HCT116 (cell line): Measurements from ENCODE around the gene SLC12A5.

Source experiments
- CTCF ChIP-seq, 3 experiments: fragments of 200-600 bp in 1 of 3; sonication (generic) in 1 of 3; IDR thresholded peaks in 2 of 3; conservative IDR thresholded peaks in 1 of 3; 2 replicates each; pipeline ENCODE4 v1.5.1; 2012 to 2017; ENCODE audit warnings: low read depth in 2 of 3, low read length in 2 of 3, antibody characterized with exemption in 1 of 3, borderline replicate concordance in 1 of 3, control low read depth in 1 of 3, mild to moderate bottlenecking in 1 of 3, mixed read lengths in 1 of 3, mixed run types in 1 of 3, moderate library complexity in 1 of 3; ENCODE audit not compliant: insufficient read depth in 1 of 3
- EZH2 ChIP-seq: fragments of 200-600 bp; sonication (generic); IDR thresholded peaks from 2 replicates; pipeline ENCODE4 v1.6.1; 2017; ENCODE audit warnings: antibody characterized with exemption, mixed run types
- EZH2phosphoT487 ChIP-seq: fragments of 200-600 bp; IDR thresholded peaks from 2 replicates; pipeline ENCODE4 v1.6.1; 2018; ENCODE audit warnings: antibody characterized with exemption, borderline replicate concordance
- JUND ChIP-seq: IDR thresholded peaks from 2 replicates; pipeline ENCODE4 v1.6.1; 2012
- POLR2AphosphoS5 ChIP-seq: IDR thresholded peaks from 2 replicates; pipeline ENCODE4 v1.6.1; 2011; ENCODE audit warnings: mild to moderate bottlenecking, low read depth, low read length, moderate library complexity
- RAD21 ChIP-seq: IDR thresholded peaks from 2 replicates; pipeline ENCODE4 v1.6.1; 2012; ENCODE audit warnings: low read depth, mild to moderate bottlenecking
- REST ChIP-seq: IDR thresholded peaks from 2 replicates; pipeline ENCODE4 v1.6.1; 2012; ENCODE audit warnings: low read depth
- SIN3A ChIP-seq: IDR thresholded peaks from 2 replicates; pipeline ENCODE4 v1.6.1; 2012; ENCODE audit warnings: low read depth
- SP1 ChIP-seq: IDR thresholded peaks from 2 replicates; pipeline ENCODE4 v1.6.1; 2012; ENCODE audit warnings: low read depth
- ZFX ChIP-seq: fragments of 450-650 bp; IDR thresholded peaks from 2 replicates; pipeline ENCODE4 v1.6.1; 2017
- ZNF274 ChIP-seq: fragments of 200-500 bp; sonication (Bioruptor generic); IDR thresholded peaks from 2 replicates; pipeline ENCODE4 v1.6.1; 2014; ENCODE audit warnings: mild to moderate bottlenecking, low read depth, low read length, inconsistent platforms

- no peak for TF ChIP-seq RAD21
- TF ChIP-seq CTCF (IDR thresholded peaks at IDR 0.05 in 2 of 3, conservative IDR thresholded peaks at IDR 0.05 in 1 of 3; ENCODE audit: borderline replicate concordance in 1 of 3, insufficient read depth in 1 of 3, low read depth in 2 of 3, low read length in 2 of 3), result no peak
- TF ChIP-seq REST, result no peak
- TF ChIP-seq ZNF274, result no peak
- no peak for TF ChIP-seq EZH2phosphoT487
- TF ChIP-seq SIN3A, result no peak
- no peak for TF ChIP-seq ZFX
- TF ChIP-seq EZH2, result no peak
- TF ChIP-seq POLR2AphosphoS5, result no peak
- TF ChIP-seq JUND, result no peak
- TF ChIP-seq SP1, result no peak
These were observed 905 bp upstream of the SLC12A5 start for GRCh38 chr20:46028110-46028509.
